ENCODE results near the gene NCKIPSD.
"Not testable (repeated sequence)": the region's sequence is repeated elsewhere in the genome, so short reads cannot be mapped to it uniquely, and the experiment has no call there.

DNA sequence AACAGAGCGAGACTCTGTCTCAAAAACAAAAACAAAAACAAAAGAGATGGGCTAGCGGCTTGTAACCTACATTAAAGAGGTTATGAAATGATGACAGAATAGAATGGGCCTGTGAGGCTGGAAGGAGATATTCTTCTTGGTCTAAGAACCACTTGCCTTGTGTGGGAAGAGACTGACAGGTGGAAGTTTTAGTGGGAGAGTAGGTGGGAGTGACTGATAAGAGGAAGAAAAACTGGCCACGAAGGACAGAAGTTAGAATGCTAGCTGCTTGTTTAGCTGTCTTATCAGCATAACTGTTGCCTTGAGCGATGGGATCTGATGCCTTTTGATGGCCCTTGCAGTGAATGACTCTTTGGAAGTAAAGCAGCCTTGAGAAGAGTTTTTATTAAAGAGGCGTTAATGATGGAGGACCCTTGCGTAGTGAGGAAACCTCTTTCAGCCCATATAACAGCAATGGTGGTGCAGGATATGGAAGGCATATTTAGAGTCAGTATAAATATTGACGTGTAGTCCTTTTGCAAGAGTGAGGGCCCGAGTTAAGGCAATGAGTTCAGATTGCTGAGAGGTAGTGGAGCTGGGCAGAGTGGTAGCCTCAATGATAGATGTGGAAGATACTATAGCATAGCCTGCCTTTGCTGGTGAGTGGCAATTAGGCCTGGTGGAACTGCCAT is 39.6 kb upstream of the NCKIPSD start:
- TF ChIP-seq, protein P1, sequence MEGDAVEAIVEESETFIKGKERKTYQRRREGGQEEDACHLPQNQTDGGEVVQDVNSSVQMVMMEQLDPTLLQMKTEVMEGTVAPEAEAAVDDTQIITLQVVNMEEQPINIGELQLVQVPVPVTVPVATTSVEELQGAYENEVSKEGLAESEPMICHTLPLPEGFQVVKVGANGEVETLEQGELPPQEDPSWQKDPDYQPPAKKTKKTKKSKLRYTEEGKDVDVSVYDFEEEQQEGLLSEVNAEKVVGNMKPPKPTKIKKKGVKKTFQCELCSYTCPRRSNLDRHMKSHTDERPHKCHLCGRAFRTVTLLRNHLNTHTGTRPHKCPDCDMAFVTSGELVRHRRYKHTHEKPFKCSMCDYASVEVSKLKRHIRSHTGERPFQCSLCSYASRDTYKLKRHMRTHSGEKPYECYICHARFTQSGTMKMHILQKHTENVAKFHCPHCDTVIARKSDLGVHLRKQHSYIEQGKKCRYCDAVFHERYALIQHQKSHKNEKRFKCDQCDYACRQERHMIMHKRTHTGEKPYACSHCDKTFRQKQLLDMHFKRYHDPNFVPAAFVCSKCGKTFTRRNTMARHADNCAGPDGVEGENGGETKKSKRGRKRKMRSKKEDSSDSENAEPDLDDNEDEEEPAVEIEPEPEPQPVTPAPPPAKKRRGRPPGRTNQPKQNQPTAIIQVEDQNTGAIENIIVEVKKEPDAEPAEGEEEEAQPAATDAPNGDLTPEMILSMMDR (IDR thresholded peaks at IDR 0.05; ENCODE audit: low read depth, low read length), result not testable (repeated sequence)
- TF ChIP-seq, protein P2, sequence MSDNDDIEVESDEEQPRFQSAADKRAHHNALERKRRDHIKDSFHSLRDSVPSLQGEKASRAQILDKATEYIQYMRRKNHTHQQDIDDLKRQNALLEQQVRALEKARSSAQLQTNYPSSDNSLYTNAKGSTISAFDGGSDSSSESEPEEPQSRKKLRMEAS (IDR thresholded peaks at IDR 0.05; ENCODE audit: low read depth, low read length), result not testable (repeated sequence)
